ENCODE measurements around the gene GPER1. TPM values are rescaled to one million over a fixed set of nuclear protein-coding genes. Genes with fewer than 3 reads are reported as not detected.

The GPER1 gene
- total RNA-seq, 2 donors from 2014 or later = 4.6 to 6.9 TPM

DNA sequence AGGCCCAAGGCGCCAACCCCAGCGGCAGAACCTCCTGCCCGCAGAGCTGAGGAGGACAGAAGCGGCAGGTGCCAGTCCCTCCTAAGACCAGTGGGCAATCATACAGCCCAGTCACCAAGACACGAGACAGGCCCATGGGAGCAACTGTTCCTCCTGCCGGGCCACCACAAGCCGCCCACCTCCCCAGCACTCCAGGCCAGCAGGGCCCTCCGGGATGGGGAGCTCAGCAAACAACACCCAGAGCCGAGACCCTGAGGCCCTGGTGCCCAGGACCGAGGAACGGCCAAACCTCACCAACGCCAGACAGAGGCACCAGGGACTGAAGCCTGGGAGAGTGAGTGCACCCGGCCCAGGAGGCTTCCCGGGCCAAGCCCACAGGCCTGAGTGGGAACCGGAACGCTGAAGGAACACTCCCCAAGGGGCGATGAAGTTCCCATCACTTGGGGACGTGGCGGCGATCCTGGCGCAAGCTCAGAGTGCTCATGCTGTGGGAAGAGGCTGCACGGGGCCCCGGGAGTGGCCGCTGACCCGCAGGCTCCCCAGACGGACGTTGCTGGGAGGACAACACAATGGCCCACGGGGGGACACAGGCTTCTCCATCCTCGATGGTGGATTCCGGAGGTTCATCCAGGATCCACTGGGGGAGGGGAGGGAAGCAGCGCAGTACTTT, 35.1 kb downstream of the GPER1 start:
- no peaks in the 10 kb centered on the region for H3K36me3 ChIP-seq
- H3K27ac ChIP-seq = peak overlapping the region; percentile 73 to 88
- no peak for DNase-seq (ENCODE audit: low spot score)
- TF ChIP-seq, protein P1, sequence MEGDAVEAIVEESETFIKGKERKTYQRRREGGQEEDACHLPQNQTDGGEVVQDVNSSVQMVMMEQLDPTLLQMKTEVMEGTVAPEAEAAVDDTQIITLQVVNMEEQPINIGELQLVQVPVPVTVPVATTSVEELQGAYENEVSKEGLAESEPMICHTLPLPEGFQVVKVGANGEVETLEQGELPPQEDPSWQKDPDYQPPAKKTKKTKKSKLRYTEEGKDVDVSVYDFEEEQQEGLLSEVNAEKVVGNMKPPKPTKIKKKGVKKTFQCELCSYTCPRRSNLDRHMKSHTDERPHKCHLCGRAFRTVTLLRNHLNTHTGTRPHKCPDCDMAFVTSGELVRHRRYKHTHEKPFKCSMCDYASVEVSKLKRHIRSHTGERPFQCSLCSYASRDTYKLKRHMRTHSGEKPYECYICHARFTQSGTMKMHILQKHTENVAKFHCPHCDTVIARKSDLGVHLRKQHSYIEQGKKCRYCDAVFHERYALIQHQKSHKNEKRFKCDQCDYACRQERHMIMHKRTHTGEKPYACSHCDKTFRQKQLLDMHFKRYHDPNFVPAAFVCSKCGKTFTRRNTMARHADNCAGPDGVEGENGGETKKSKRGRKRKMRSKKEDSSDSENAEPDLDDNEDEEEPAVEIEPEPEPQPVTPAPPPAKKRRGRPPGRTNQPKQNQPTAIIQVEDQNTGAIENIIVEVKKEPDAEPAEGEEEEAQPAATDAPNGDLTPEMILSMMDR (IDR thresholded peaks at IDR 0.05) = no peak
- H3K9me3 ChIP-seq = no peaks in the 10 kb centered on the region
- H3K4me3 ChIP-seq = no peak overlapping the region
- no peaks in the 10 kb centered on the region for H3K27me3 ChIP-seq
- peaks cover 0 to 27% of the 10 kb centered on the region in 2 donors for H3K4me1 ChIP-seq

DNA sequence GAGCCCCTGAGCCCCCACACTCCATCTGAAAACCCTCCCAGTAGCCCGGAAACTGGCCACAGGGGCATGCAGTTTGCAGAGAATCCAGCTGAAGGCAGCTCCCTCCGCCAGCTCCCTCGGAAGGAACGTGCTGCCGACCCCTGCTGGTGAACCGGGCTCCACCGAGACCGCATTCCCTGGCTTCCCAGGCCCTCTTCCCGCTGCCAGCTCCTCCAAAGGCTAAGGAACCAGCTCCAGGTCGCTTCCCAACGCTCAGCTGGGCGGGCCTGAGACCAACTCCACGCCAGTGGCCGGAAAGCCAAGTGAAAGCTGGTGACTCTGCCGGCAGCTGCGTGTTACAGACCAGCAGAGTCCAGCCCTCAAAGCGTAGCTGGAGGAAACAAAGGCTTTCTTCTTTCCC, 35.8 kb downstream of the GPER1 start:
- no peaks in the 10 kb centered on the region for H3K36me3 ChIP-seq
- peak; percentile 91 for DNase-seq (ENCODE audit: low spot score)
- TF ChIP-seq, protein P1 (IDR thresholded peaks at IDR 0.05) = peak; percentile 61 to 77
- H3K27ac ChIP-seq = peak overlapping the region; percentile 73 to 88
- peak overlapping the region in 1 of 2 donors; percentile 36 for H3K4me3 ChIP-seq
- peaks cover 0 to 27% of the 10 kb centered on the region in 2 donors for H3K4me1 ChIP-seq
- no peaks in the 10 kb centered on the region for H3K27me3 ChIP-seq
- H3K9me3 ChIP-seq = no peaks in the 10 kb centered on the region

DNA sequence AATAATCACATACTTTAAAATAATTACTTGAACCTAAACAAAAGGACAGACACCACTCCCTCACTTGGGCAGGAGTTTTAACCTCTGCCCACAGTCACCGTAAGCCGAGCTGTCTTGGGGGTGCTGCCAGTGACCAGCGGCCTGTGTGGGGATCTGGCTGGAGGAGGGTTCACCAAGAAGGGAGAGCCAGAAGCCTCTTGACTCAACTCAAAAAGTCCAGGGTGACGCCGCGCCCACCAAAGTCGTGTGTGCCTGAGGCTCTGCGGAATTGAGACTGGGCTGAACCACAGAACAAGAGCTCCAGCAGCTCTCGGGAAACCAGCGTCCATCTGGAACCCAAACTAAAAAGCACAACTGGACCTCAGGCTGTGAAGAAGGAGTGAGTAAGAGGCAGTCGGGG, 36.3 kb downstream of the GPER1 start:
- Histone ChIP-seq H3K27ac (peak overlapping the region; percentile 73 to 88), H3K4me1 (peaks cover 0 to 27% of the 10 kb centered on the region in 2 donors), H3K4me3 (peak overlapping the region in 1 of 2 donors; percentile 36), H3K36me3 (no peaks in the 10 kb centered on the region), H3K9me3 (no peaks in the 10 kb centered on the region), H3K27me3 (no peaks in the 10 kb centered on the region)
- no peak for DNase-seq (ENCODE audit: low spot score)
- TF ChIP-seq, protein P1 (IDR thresholded peaks at IDR 0.05) = no peak

DNA sequence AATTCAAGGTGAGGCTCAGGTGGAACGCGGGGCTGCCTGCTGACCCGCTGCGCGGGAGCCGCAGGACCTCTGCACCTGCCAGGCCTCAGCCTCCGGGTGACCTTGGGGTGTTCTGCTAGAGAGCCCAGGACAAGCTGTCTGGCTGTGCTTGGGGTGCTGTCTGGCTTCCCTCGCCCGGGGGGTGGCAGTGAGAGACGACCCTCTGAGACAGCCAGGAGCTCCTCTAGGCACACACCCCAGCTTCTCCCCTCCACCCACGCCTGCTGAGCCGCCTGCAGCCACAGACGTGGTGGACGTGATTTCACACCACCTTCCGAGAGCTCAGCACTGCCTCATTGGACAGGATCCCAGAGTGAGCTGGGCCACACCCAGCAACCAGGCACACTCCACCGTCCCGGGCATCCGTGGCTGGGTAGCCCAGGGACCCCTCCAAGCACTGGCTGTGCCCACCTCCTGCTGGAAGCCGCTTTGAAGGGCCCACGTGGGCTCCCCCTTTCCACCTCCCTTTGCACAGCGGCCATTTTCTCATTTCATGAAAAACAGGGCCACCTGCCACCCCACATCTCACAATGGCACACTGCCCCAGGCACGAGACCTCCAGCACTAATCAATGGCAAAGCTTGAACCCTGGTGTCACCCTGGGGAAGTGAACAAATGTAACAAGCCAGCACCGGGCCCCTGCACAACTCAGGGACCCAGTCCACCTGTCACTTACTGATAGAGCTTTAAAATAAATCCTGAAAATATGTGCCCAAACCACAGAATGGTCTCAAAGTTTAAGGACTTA, 37.1 kb downstream of the GPER1 start:
- DNase-seq (ENCODE audit: low spot score) = no peak
- Histone ChIP-seq H3K27me3 (no peaks in the 10 kb centered on the region), H3K4me1 (peaks cover 0 to 27% of the 10 kb centered on the region in 2 donors), H3K4me3 (peak overlapping the region in 1 of 2 donors; percentile 24), H3K27ac (peak overlapping the region; percentile 53 to 88), H3K36me3 (no peaks in the 10 kb centered on the region), H3K9me3 (no peaks in the 10 kb centered on the region)
- TF ChIP-seq, protein P1 (IDR thresholded peaks at IDR 0.05) = no peak

DNA sequence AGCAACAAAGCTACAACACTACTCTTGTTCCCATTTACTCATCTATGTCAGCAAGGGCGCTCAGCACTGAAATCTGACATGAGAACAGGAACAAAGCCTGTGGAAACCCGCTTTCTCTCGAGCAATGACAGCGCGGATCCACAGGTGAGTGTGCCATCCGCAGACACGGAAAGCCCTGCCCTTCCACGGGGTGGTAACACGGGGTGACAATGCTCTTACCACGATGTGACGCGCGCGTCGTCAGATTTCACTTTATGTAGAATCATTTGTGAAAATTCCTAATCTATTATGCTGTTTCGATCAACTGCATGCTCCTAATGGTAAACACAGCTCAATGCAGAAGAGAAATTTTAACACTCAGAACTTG, 37.7 kb downstream of the GPER1 start:
- Histone ChIP-seq H3K4me1 (peaks cover 0 to 27% of the 10 kb centered on the region in 2 donors), H3K36me3 (no peaks in the 10 kb centered on the region), H3K4me3 (no peak overlapping the region), H3K27me3 (no peaks in the 10 kb centered on the region), H3K9me3 (no peaks in the 10 kb centered on the region), H3K27ac (peak overlapping the region in 1 of 2 donors; percentile 53)
- TF ChIP-seq, protein P1 (IDR thresholded peaks at IDR 0.05) = no peak
- DNase-seq (ENCODE audit: low spot score) = no peak
